GM04504 (cell line): ENCODE results near the gene R3HCC1L.

Experiments used
- DNase-seq: peaks from one replicate; pipeline ENCODE4 v3.0.0-alpha.2; 2012; ENCODE audit warnings: low read depth

Gene R3HCC1L

GRCh38 chr10:98276311-98276710 is 141.9 kb downstream of the R3HCC1L start:
- DNase-seq, result no peak

- DNase-seq, result no peak
Observed at GRCh38 chr10:98285416-98285815, 151.0 kb downstream of the R3HCC1L start.

- DNase-seq, result no peak
Observed at GRCh38 chr10:98286419-98286818, 152.0 kb downstream of the R3HCC1L start.

- no peak for DNase-seq
Observed at GRCh38 chr10:98287321-98287720, 152.9 kb downstream of the R3HCC1L start.

- no peak for DNase-seq
Observed at GRCh38 chr10:98289802-98290209, 155.3 kb downstream of the R3HCC1L start.

- DNase-seq, result no peak
Observed at GRCh38 chr10:98292971-98293370, 158.5 kb downstream of the R3HCC1L start.

GRCh38 chr10:98293550-98294269 is 159.3 kb downstream of the R3HCC1L start:
- DNase-seq, result no peak

GRCh38 chr10:98294270-98294627 is 159.8 kb downstream of the R3HCC1L start:
- no peak for DNase-seq
